NB4 (cell line): ENCODE data around the gene GOLGA2.
A peak's percentile ranks its signal among the peaks of the same experiment; 100 is the strongest.

Experiments used
- DNase-seq: peaks from one replicate; pipeline ENCODE4 v3.0.0; 2010; ENCODE audit warnings: low read depth
- H3K4me3 ChIP-seq: one replicate; pipeline ENCODE4 v1.5.1; 2011; ENCODE audit warnings: mild to moderate bottlenecking, low read depth, low read length, moderate library complexity
- MYC ChIP-seq: IDR thresholded peaks from 2 replicates; pipeline ENCODE4 v1.6.1; 2011; ENCODE audit warnings: low read depth, low read length
- POLR2A ChIP-seq: IDR thresholded peaks from 2 replicates; pipeline ENCODE4 v1.6.1; 2011; ENCODE audit warnings: mild to moderate bottlenecking; ENCODE audit not compliant: insufficient read length; ENCODE audit errors: extremely low read depth
- TF ChIP-seq, protein P1 (sequence below): IDR thresholded peaks from 2 replicates; pipeline ENCODE4 v1.6.1; 2011; ENCODE audit warnings: low read depth, low read length
- TF ChIP-seq, protein P2 (sequence below): IDR thresholded peaks from one replicate; pipeline ENCODE4 v1.5.1; 2012; ENCODE audit warnings: low read depth, low read length

GOLGA2 gene

DNA sequence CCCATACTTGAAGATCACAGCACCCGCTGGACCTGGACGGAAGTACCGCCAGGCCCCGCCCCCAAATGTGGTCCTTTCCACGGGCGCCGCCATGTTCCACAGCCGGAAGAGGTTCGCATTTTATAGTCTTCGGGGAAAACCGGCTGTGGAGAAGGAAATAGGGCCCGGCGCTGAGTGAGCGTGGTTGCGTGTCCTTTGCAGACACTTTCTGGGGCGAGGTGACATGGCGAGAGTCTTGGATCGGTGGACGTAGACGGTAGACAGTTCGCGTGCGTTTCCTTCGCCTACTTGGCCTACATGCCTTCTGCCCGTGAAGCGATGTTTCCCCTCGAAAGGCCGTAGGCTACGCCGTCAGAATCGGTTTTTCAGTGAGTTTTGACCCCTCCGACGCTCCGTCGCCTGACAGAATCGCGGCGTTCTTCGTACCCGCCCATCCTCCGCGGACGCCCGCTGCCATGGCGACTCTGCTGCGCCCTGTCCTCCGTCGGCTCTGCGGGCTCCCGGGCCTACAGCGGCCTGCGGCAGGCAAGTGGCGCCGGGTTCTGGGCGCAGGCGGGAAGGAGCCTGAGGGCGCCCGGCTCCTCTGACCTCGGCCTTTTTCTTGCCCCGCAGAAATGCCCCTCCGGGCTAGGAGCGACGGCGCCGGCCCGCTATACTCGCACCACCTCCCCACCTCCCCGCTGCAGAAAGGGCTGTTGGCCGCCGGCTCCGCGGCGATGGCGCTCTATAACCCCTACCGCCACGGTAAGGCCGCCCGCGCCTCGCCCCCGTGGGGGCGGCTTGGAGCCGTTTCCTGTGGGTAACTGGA is 46.8 kb upstream of the GOLGA2 start, which contains the start of the genes COQ4 and TRUB2:
Gene COQ4, plus strand, starts transcription at position 436 of the 808 bp plus-strand sequence. Its CDS starts 20 bp downstream, at position 456.
Gene TRUB2, minus strand, starts transcription at position 44 of the 808 bp plus-strand sequence. Its CDS starts 39 bp downstream, at position 5.
- H3K4me3 ChIP-seq, result peak within 1 kb of the TSS; percentile 89
- TF ChIP-seq, protein P1, sequence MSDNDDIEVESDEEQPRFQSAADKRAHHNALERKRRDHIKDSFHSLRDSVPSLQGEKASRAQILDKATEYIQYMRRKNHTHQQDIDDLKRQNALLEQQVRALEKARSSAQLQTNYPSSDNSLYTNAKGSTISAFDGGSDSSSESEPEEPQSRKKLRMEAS, result peak; percentile 95
- TF ChIP-seq MYC, result peak; percentile 98
- peak; percentile 84 for TF ChIP-seq POLR2A
- TF ChIP-seq, protein P2, sequence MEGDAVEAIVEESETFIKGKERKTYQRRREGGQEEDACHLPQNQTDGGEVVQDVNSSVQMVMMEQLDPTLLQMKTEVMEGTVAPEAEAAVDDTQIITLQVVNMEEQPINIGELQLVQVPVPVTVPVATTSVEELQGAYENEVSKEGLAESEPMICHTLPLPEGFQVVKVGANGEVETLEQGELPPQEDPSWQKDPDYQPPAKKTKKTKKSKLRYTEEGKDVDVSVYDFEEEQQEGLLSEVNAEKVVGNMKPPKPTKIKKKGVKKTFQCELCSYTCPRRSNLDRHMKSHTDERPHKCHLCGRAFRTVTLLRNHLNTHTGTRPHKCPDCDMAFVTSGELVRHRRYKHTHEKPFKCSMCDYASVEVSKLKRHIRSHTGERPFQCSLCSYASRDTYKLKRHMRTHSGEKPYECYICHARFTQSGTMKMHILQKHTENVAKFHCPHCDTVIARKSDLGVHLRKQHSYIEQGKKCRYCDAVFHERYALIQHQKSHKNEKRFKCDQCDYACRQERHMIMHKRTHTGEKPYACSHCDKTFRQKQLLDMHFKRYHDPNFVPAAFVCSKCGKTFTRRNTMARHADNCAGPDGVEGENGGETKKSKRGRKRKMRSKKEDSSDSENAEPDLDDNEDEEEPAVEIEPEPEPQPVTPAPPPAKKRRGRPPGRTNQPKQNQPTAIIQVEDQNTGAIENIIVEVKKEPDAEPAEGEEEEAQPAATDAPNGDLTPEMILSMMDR, result no peak
- DNase-seq, result peak; percentile 96

DNA sequence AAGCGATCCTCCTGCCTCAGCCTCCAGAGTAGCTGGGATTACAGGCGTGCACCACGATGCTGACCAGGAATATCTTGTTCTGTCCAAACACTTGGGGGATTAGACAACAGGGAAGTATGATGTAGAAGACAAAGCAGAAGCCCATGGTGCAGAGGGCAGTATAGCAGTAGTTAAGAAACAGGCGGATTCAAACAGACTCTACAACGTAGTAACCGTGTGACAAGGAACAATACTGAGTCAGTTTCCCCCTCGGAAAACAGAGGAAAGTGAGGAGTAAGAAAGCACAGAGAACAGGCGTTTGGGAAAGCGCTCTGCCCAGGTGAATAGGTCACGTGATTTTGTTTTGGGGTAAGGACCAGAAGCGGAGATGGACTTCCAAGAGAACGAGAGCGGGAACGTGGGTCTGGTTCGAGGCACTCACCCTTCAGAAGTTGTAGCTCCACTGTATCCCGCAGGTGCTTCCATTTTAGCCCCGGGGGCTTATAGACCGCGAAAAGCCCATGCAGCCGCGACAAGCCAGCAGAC is 46.1 kb upstream of the GOLGA2 start:
- DNase-seq, result no peak
- TF ChIP-seq, protein P1, result no peak
- no peak for TF ChIP-seq MYC
- TF ChIP-seq, protein P2, result no peak
- no peak for TF ChIP-seq POLR2A
- H3K4me3 ChIP-seq, result peak overlapping the region; percentile 89

DNA sequence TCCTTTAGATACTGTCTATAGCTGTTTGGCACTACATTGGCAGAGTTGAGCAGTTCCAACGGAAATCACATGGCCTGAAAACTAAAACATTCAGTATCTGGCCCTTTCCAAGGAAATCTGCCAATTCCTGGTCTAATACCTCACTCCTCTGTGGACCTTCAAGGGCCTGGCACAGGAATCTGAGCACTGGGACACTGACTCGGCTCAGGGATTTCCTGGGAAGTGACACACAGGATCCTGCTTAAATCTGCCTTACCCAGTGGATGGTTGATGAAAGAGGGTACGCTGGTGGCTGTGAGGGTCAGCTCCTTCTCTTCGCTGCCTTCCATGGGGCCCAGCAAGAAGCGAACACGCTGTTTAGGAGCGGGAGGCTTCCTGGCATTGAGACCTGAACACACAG is 45.5 kb upstream of the GOLGA2 start:
- DNase-seq, result no peak
- H3K4me3 ChIP-seq, result peak overlapping the region; percentile 89
- TF ChIP-seq MYC (no peak), POLR2A (no peak)
- TF ChIP-seq, protein P1, result no peak
- TF ChIP-seq, protein P2, result no peak

DNA sequence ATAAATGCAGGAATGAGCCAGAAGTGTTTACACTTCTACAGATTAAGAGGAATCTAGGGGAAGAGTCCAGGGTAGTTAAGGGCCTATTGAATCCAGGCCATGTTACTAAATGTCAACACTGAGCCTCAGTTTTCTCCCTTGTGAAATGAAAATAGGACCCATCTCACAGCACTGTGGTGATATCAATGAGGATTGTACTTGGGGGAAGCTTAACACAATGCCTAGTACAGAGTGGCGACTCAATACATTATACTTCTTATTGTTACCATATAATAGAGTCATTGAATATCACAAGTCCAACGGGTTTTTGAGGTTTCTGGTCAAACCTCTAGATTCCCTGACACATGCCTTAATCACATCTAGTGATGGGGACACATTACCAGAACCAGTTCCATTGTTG is 41.8 kb upstream of the GOLGA2 start:
- DNase-seq, result no peak
- no peak for TF ChIP-seq MYC
- no peak overlapping the region for H3K4me3 ChIP-seq

DNA sequence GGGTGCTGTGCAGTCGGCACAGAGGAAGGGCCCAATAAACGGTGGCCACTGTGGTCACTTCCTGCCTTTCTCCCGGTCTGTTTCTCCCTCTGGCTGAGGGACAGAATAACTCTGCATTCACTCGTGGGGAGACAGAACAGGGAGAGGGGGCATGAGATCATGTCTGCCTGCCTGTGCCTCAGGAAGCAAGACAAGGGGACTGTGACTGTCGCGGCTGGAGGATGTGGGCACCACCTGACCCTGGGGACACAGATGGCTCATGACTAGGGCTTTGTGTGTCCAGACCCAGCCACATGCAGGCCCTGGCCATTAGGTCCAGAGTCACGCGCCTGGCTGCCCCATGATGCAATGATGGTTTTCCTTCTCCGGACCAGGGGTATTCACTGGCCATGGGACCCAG is 40.6 kb upstream of the GOLGA2 start:
- no peak for DNase-seq
- H3K4me3 ChIP-seq, result no peak overlapping the region
- TF ChIP-seq, protein P1, result no peak
- TF ChIP-seq MYC (no peak), POLR2A (no peak)
- TF ChIP-seq, protein P2, result no peak

DNA sequence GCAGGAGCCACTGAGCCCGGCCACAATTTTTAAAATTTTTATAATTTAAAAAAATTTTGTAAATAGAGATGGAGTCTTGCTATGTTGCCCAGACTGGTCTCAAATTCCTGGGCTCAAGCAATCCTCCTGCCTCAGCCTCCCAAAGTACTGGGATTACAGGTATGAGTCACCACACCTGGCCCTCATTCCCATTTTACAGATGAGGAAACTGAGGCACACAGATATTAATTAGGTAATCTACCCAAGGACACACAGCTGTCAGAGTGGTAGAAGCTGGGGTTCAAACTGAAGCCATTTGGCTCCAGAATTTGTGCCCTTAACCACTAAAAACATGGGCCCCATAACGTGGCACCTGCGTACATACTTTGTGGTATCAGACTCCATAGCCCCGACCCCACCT is 38.9 kb upstream of the GOLGA2 start:
- TF ChIP-seq POLR2A (no peak), MYC (no peak)
- TF ChIP-seq, protein P1, result no peak
- TF ChIP-seq, protein P2, result no peak

More for the DNA sequence above, 38.9 kb upstream of the GOLGA2 start:
- no peak overlapping the region for H3K4me3 ChIP-seq
- DNase-seq, result no peak
